NCI-H187 (cell line): ENCODE results near the gene TEX9.
"Not testable (repeated sequence)": the region's sequence is repeated elsewhere in the genome, so short reads cannot be mapped to it uniquely, and the experiment has no call there.

ENCODE experiments used
- DNase-seq, 2 experiments: peaks; one replicate each; lab custom pipeline; 2025; lab: John Stamatoyannopoulos, UW

The TEX9 gene

GRCh38 chr15:56366211-56366610, 985 bp downstream of the TEX9 start:
- DNase-seq = no peak

- no peak for DNase-seq
Measured at GRCh38 chr15:56367156-56367555, 1.9 kb downstream of the TEX9 start.

GRCh38 chr15:56369234-56369633, 4.0 kb downstream of the TEX9 start:
- DNase-seq = no peak

- DNase-seq = no peak
Measured at GRCh38 chr15:56371495-56372147, 6.4 kb downstream of the TEX9 start.

- DNase-seq = not testable (repeated sequence)
Measured at GRCh38 chr15:56374693-56375092, 9.5 kb downstream of the TEX9 start.

- DNase-seq = not testable (repeated sequence)
Measured at GRCh38 chr15:56377822-56378221, 12.6 kb downstream of the TEX9 start.

GRCh38 chr15:56383010-56383409, 17.8 kb downstream of the TEX9 start:
- DNase-seq = no peak

GRCh38 chr15:56385908-56386307, 20.7 kb downstream of the TEX9 start:
- no peak for DNase-seq

GRCh38 chr15:56390739-56391267, 25.6 kb downstream of the TEX9 start:
- DNase-seq = no peak

GRCh38 chr15:56393277-56393676, 28.1 kb downstream of the TEX9 start:
- DNase-seq = no peak

GRCh38 chr15:56394909-56395308, 29.7 kb downstream of the TEX9 start:
- DNase-seq = no peak

GRCh38 chr15:56397325-56397724, 32.1 kb downstream of the TEX9 start:
- DNase-seq = not testable (repeated sequence)

- DNase-seq = not testable (repeated sequence)
Measured at GRCh38 chr15:56399209-56399608, 34.0 kb downstream of the TEX9 start.

- no peak for DNase-seq
Measured at GRCh38 chr15:56410721-56411120, 45.5 kb downstream of the TEX9 start.

GRCh38 chr15:56411122-56411749, 46.0 kb downstream of the TEX9 start:
- DNase-seq = no peak

GRCh38 chr15:56413114-56413733, 48.0 kb downstream of the TEX9 start:
- DNase-seq = not testable (repeated sequence)

- no peak for DNase-seq
Measured at GRCh38 chr15:56425276-56425675, 60.0 kb downstream of the TEX9 start.

- DNase-seq = no peak
Measured at GRCh38 chr15:56425976-56426375, 60.8 kb downstream of the TEX9 start.

GRCh38 chr15:56428821-56429458, 63.7 kb downstream of the TEX9 start:
- DNase-seq = no peak

GRCh38 chr15:56432304-56432703, 67.1 kb downstream of the TEX9 start:
- no peak for DNase-seq

- no peak for DNase-seq
Measured at GRCh38 chr15:56440214-56440770, 75.1 kb downstream of the TEX9 start.

- no peak for DNase-seq
Measured at GRCh38 chr15:56442354-56442753, 77.1 kb downstream of the TEX9 start.
